Fibroblast of lung (primary cell): ENCODE results near the gene GRM8.

Experiments used
- EZH2 ChIP-seq: IDR thresholded peaks from 2 replicates; pipeline ENCODE4 v1.5.1; 2012; ENCODE audit warnings: low read length, control low read depth, mild to moderate bottlenecking; ENCODE audit errors: missing control alignments
- TF ChIP-seq, protein P1 (sequence below), 2 donors: IDR thresholded peaks in 1 of 2; conservative IDR thresholded peaks in 1 of 2; 1 replicate in 1 of 2; 2 replicates in 1 of 2; pipeline ENCODE4 v1.5.1; 2011 to 2012; ENCODE audit warnings: low read length in 2 of 2, control low read depth in 1 of 2, inconsistent platforms in 1 of 2, low read depth in 1 of 2, mild to moderate bottlenecking in 1 of 2

DNA sequence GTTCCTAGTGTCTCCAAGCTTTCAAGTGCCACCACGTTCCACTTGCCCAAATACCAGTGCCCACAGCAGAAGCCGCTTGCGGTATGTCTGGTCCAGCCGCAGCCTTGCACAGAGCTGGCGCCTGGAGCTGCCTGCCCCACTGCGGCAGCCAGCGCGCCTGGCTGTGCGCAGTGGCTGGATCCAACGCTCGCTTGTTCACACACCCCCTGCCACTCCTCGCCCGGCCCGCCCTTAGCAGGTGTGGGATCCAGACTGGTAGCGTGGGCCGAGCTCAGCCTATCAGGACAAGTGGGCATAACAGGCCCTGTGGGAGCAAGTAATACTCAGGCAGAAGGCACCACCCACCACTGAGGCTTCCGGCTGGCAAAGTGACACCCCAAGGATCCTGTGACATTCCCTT lies 294.4 kb downstream of the GRM8 start:
- no peak for TF ChIP-seq EZH2
- TF ChIP-seq, protein P1, sequence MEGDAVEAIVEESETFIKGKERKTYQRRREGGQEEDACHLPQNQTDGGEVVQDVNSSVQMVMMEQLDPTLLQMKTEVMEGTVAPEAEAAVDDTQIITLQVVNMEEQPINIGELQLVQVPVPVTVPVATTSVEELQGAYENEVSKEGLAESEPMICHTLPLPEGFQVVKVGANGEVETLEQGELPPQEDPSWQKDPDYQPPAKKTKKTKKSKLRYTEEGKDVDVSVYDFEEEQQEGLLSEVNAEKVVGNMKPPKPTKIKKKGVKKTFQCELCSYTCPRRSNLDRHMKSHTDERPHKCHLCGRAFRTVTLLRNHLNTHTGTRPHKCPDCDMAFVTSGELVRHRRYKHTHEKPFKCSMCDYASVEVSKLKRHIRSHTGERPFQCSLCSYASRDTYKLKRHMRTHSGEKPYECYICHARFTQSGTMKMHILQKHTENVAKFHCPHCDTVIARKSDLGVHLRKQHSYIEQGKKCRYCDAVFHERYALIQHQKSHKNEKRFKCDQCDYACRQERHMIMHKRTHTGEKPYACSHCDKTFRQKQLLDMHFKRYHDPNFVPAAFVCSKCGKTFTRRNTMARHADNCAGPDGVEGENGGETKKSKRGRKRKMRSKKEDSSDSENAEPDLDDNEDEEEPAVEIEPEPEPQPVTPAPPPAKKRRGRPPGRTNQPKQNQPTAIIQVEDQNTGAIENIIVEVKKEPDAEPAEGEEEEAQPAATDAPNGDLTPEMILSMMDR (conservative IDR thresholded peaks at IDR 0.05 in 1 of 2, IDR thresholded peaks at IDR 0.05 in 1 of 2; ENCODE audit: low read depth in 1 of 2, low read length in 2 of 2): no peak
